GM18505 (cell line): ENCODE results near the gene SEPTIN2.
A peak's percentile ranks its signal among the peaks of the same experiment; 100 is the strongest.

Experiments used
- ATAC-seq: cut with Tn5 transposase; IDR thresholded peaks from one replicate; pipeline ENCODE4 v1.9.1; 2021; ENCODE audit not compliant: unreplicated experiment
- POLR2A ChIP-seq: IDR thresholded peaks from 4 replicates; pipeline ENCODE4 v1.6.1; 2011; ENCODE audit warnings: borderline replicate concordance; ENCODE audit not compliant: insufficient read depth, insufficient read length; ENCODE audit errors: extremely low read depth

The SEPTIN2 gene

DNA sequence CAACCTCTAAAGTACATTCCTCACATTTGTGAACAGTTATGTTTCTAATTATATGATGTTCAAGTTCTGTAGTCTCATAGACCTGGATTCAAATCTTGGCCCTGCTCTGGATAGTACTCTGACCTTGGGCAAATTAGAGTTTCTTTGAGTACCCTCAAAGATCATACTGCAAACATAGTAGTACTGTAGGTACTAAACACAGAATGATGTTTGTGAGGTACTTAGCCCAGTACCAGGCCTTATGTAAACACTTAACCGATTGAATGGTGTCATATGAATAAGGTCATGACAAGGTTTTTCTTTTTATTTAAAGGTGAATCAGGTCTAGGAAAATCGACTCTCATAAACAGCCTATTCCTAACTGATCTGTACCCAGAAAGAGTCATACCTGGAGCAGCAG, 19.1 kb downstream of the SEPTIN2 start:
- no peak for TF ChIP-seq POLR2A
- no peak for ATAC-seq

DNA sequence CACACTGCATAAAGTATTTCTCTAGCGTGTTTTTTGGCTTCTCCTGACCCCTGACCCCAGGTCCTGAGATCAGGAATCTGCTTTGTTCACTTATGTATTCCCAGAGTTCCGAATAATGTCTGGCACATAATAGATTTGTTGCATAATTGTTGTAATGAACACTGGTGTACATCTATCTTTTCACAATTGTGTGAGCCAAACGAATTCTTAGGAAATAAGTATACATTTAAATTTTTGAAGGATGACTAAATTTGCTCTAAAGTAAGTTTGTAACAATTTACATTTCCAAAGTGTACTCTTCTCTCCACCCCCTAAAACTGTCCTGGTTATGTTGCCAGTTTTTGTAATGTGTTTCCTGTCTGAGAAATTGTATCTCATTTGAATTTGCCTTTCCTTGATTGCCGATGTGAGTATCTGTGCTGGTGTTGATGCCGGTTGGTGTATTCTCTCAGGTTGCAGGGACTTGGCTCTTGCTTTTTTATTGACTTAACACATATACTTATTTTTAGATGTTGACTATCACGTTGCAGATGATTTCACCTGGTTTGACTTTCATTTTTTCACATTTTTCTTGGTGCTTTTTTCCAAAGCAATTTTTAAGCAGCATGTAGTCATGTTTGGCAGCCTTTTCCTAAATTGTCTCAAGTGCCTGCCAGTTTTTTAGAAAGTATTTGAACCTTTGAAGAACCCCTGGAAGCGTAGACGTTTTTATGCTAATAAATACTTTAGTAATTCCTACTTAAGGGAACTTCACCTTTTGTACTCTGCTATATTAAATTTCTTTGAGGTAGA, 24.3 kb downstream of the SEPTIN2 start:
- no peak for TF ChIP-seq POLR2A
- ATAC-seq, result no peak

DNA sequence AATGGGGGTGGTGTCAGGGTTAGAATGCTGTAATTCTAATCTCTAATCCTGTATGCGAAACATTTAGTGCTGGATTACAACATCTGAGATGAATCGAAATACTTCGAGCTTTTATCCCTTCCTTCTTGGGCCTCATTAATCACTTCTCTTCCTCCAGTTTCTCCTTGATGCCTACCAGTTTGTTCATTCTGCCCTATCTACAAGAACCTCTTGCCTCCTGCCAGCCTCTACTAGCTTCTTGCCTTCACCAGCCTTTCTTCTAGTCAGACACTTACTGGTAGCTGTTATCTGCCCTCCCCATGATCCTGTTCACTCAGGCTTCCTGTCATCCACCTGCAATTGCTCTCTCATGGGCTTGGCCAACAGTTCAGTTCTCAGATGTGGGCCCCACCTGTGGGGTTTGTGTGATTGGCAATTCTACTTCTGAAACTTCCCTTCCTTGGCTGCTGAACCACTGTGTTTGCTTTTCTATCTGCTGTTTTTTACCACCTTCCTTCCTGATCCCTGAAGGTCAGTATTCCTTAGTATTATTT, 25.0 kb downstream of the SEPTIN2 start:
- TF ChIP-seq POLR2A, result no peak
- no peak for ATAC-seq

DNA sequence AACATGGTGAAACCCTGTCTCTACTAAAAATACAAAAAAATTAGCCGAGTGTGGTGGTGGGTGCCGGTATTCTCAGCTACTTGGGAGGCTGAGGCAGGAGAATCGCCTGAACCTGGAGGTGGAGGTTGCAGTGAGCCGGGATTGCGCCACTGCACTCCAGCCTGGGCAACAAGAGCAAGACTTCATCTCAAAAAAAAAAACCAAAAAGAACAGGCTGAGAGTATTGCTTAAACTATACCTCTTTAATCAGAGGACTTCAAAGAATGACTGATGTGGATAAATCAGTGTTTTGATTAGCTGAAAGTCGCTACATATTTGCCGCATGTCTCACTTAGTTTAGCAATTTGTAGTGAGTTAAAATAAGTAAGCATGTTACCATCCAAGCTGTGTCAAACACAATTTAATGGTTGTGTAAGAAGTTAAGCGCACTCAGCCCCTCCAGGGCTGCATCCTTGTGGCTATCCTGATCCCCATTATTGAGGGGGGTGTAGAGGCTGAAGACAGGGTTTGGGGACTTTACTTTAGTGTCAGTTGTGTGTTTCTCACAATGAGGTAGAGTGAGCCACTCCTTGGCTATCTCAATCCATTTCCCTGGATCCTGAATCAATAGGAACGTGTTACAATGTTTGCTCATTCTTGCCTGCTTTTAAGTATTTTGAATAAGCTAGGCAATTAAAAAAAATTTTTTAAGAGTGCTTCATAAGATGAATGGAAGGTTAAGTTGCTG, 29.4 kb downstream of the SEPTIN2 start:
- no peak for TF ChIP-seq POLR2A
- no peak for ATAC-seq

DNA sequence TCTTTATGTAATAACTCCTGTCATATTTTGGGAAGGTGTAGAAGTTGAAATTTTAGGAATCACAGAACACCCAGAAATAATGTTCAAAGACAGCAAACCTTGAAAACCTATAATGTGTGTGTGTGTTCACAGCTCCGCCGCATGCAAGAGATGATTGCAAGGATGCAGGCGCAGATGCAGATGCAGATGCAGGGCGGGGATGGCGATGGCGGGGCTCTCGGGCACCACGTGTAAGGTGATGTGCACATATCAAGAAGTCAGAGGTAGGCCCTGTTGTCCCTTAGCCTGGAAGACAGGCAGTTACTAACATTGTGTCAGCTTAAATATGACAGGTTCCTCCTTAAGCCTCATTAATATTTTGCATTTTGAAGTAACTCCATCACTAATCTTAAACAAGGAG, 34.2 kb downstream of the SEPTIN2 start:
- ATAC-seq, result no peak

DNA sequence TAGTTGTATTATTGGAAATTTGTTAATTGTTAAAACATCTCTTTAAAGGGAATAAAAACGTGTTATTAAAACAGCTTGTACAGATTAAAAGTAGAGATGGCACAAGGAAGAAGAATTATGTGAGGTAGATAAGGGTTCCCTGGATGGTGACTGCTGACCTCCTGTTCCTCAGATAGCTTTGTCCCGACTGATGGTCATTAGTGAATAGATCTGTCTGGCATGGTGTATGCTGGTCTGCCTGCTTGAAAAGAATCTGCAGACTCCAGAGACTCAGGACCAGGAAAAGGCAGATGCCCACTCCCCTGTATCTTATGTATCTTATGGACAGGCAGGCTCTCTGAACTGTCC, 34.8 kb downstream of the SEPTIN2 start:
- TF ChIP-seq POLR2A, result no peak
- no peak for ATAC-seq

More for the DNA sequence above, 34.2 kb downstream of the SEPTIN2 start:
- no peak for TF ChIP-seq POLR2A

DNA sequence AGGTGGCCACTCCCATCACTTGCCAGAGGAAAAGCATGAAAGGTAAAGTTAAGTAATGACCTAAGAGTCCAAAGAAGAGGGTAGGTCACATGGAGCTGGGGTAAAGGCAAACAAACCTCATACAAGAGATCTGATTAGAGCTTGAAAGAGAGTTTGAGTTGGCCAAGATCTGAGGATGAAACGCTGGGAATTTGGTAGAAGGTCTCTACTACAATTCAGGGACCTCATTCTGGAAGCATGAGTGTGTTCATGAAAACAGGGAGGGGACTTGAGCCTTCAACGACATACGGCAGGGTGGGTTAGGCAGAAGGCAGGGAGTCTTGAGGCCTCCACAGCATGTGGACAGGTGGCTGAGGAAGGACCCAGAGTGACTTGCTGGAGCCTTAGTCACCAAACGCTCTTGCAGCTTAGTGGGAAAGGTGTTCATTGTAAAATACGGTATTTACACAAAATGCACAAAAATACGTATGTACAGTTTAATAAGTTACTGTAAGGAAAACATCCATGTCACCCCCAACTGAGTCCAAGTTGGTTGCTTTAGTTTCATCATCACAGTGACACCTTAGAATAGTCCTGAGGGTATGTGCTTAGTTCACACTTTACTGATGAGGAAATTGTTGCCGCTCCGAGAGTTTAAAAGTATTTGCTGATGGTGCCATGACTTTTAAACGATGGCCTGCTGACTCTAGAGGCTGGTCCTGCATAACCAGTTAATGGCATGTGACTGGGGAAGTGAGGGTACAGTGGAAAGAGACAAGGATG, 35.3 kb downstream of the SEPTIN2 start:
- no peak for ATAC-seq
- TF ChIP-seq POLR2A, result no peak

DNA sequence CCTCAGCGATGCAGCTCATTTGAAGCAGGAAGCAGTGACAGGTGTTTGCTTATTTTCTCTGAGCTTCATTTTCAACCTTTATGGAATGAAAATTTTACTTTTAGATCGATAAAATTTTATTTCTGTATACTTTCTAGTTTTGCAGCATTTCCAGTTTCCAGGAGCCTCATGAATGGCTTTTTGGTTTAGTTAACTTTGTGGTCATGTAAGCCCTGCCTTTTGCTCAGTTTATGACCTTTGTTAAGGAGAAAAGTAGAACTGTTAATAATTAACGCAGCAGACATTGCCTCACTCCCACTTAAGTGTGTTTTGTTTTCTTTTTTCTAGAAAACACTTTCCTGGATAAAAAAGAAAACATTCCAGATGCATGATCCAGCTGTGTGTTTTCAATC, 35.9 kb downstream of the SEPTIN2 start:
- no peak for ATAC-seq
- TF ChIP-seq POLR2A, result no peak

DNA sequence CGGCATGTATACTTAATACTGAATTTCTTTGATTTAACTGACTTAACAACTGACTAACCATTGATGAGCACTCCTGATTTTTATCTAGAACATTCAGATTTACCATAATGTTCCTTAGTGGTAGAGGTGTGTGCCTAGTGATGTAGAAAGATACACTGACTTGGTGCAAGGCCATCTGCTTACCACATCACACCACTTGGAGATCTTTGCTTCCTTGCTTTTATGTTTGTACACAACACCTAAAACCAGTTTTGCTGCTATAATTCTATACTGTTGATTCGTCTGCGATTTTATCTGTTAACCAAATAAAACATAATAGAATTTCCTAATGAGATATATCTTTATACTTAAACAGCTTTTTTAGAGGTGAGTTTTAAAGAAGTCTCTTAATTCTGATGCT, 36.5 kb downstream of the SEPTIN2 start:
- ATAC-seq, result no peak
- TF ChIP-seq POLR2A, result no peak

DNA sequence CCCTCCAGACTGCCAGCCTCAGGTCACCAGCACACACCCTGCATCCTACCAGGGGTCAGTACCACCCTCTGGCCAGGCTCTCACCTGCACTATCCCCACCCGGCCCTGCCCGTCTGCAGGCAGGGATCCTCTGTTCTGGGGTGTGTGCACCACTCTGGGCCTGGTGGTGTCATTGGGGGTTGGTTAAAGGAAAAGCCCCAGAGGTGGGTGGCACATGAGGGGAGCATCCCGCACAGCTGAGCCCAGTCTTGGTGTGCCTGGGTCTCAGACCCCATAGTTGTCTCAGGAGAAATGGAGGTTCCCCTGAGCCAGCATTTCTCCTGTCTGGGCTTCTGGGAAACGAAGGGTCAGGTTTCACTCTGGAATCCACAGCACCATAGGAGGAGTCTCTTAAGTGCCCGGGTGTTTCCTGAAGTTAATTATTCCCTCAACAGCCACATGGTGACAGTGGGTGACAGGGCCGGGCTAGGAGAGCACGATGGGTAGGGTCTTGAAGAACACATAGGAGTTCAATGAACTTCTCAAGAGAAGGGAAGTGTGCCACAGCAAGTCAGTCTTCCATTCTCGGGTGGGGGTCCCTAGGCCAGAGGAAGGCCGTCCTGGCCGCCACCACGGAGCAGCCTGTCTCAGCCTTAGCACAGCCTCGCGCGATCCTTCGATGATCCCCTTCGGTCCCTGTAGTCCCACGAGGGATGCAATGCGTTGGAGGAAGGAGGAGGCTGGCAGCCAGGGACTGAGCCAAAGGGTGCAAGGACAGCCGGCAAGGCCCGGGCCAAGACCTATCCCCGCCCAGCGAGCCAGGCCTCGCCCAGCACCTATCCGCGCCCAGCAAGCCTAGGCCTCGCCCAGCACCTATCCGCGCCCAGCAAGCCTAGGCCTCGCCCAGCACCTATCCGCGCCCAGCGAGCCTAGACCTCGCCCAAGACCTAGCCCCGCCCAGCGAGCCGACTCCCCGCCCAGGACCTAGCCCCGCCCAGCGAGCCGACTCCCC, 39.2 kb downstream of the SEPTIN2 start:
- ATAC-seq, result no peak
- TF ChIP-seq POLR2A, result no peak

DNA sequence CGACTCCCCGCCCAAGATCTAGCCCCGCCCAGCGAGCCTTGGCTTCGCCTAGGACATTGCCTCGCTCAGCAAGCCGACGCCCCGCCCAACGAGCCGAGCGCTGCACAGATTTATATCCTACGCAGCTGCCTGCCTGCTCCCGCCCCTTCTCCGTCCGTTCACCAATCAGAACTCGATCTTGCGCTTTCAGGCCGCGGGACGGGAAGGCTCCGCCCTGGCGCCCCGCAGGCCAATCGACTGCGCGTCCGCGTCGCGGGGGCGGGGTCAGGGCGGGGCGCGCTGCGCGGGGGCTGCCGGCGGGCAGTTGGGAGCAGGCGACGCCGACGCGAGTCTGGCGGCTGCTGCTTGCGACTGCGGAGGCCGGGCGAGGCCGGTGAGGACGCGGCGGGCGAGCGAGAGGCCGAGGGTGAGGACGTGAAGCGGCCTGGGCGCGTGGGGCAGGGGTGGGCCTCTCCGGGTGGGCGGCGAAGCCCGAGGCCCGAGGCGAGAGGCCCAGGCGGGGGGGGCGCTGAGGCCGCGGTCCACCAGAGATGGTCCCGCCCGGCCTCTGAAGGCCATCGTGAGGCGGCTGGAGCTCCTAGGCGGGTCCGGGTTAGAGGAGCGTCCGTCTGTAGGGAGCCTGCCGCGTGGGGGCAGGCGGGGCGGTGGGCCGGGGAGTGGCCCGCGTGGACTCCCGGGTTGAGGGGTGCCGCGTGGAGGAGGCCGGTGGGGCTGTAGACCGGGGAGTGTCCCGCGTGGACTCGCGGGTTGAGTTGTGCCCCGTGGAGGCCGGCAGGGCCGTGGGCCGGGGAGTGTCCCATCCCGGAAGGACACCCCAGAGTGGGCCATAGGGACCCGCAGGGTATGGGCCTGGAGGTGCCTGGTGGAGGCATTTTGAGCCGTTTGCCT, 40.5 kb downstream of the SEPTIN2 start, which contains the start of gene FARP2:
Gene FARP2, plus strand, starts transcription at position 303 of the 888 bp plus-strand sequence. CDS start 16,823 bp downstream, outside the sequence.
- TF ChIP-seq POLR2A, result peak; percentile 92
- ATAC-seq, result peak; percentile 80
